GM21515 (cell line): ENCODE data around the gene ZDHHC21.
A peak's percentile ranks its signal among the peaks of the same experiment; 100 is the strongest.

Experiments
- ATAC-seq: cut with Tn5 transposase; IDR thresholded peaks from one replicate; pipeline ENCODE4 v1.9.1; 2021; ENCODE audit not compliant: unreplicated experiment

Gene ZDHHC21

GRCh38 chr9:14618836-14619420, 74.3 kb downstream of the ZDHHC21 start:
- ATAC-seq, result no peak

- peak; percentile 83 for ATAC-seq
Observed at GRCh38 chr9:14616188-14616982, 76.8 kb downstream of the ZDHHC21 start.

GRCh38 chr9:14608540-14608939, 84.7 kb downstream of the ZDHHC21 start:
- ATAC-seq, result no peak

GRCh38 chr9:14597171-14597799, 95.9 kb downstream of the ZDHHC21 start:
- ATAC-seq, result no peak

GRCh38 chr9:14593406-14593805, 99.8 kb downstream of the ZDHHC21 start:
- ATAC-seq, result no peak

- no peak for ATAC-seq
Observed at GRCh38 chr9:14591411-14591810, 101.8 kb downstream of the ZDHHC21 start.

GRCh38 chr9:14585730-14586473, 107.3 kb downstream of the ZDHHC21 start:
- ATAC-seq, result peak; percentile 99

GRCh38 chr9:14584571-14584970, 108.7 kb downstream of the ZDHHC21 start:
- ATAC-seq, result no peak

- ATAC-seq, result no peak
Observed at GRCh38 chr9:14578030-14578429, 115.2 kb downstream of the ZDHHC21 start.

- ATAC-seq, result no peak
Observed at GRCh38 chr9:14574173-14574572, 119.1 kb downstream of the ZDHHC21 start.

GRCh38 chr9:14573319-14573718, 119.9 kb downstream of the ZDHHC21 start:
- ATAC-seq, result no peak

GRCh38 chr9:14565352-14566016, 127.7 kb downstream of the ZDHHC21 start:
- no peak for ATAC-seq

GRCh38 chr9:14563902-14564624, 129.2 kb downstream of the ZDHHC21 start:
- no peak for ATAC-seq

GRCh38 chr9:14561929-14562405, 131.3 kb downstream of the ZDHHC21 start:
- no peak for ATAC-seq
